Neural crest cell (in vitro differentiated cells): ENCODE data around the gene SPTBN2. TPM values are rescaled to one million over a fixed set of nuclear protein-coding genes. Genes with fewer than 3 reads are reported as not detected.

Experiments used
- DNase-seq: peaks from one replicate; pipeline ENCODE4 v3.0.0; 2021; ENCODE audit warnings: low read depth, mixed read lengths, low spot score
- H3K27ac Mint-ChIP-seq: one replicate; pipeline ENCODE4 v1.8.0; 2021; ENCODE audit warnings: mild to moderate bottlenecking, mixed read lengths; ENCODE audit not compliant: unreplicated experiment
- H3K27me3 Mint-ChIP-seq: 2 replicates; pipeline ENCODE4 v1.8.0; 2021; ENCODE audit warnings: low read depth, mild to moderate bottlenecking, mixed read lengths
- H3K36me3 Mint-ChIP-seq: 2 replicates; pipeline ENCODE4 v1.8.0; 2021; ENCODE audit warnings: low read depth, mild to moderate bottlenecking, mixed read lengths
- H3K4me1 Mint-ChIP-seq: 2 replicates; pipeline ENCODE4 v1.8.0; 2021; ENCODE audit warnings: mixed read lengths
- H3K4me3 Mint-ChIP-seq: one replicate; pipeline ENCODE4 v1.8.0; 2021; ENCODE audit warnings: mild to moderate bottlenecking, mixed read lengths
- H3K9me3 Mint-ChIP-seq: 2 replicates; pipeline ENCODE4 v1.8.0; 2021; ENCODE audit warnings: mixed read lengths
- CTCF ChIP-seq: fragments of 200-600 bp; sonication (generic); conservative IDR thresholded peaks from 2 replicates; pipeline ENCODE4 v1.5.0; 2021; ENCODE audit warnings: antibody characterized with exemption, mild to moderate bottlenecking
- total RNA-seq: library from RNA; stranded (reverse); gene quantifications from 2 replicates; pipeline ENCODE4 v1.2.1, GENCODE V29; 2021

The SPTBN2 gene
- total RNA-seq, 1 donor from 2014 or later: 43.6 TPM

GRCh38 chr11:66689661-66690590 is 39.1 kb downstream of the SPTBN2 start:
- Mint-ChIP-seq H3K27ac (no peak overlapping the region), H3K4me3 (no peak overlapping the region), H3K9me3 (no peaks in the 10 kb centered on the region), H3K4me1 (peaks cover 7% of the 10 kb centered on the region), H3K36me3 (no peaks in the 10 kb centered on the region), H3K27me3 (peaks cover 3% of the 10 kb centered on the region)
- no peak for DNase-seq
- no peak for TF ChIP-seq CTCF

- Mint-ChIP-seq H3K27me3 (no peaks in the 10 kb centered on the region), H3K4me3 (no peak overlapping the region), H3K4me1 (peaks cover 4% of the 10 kb centered on the region), H3K36me3 (no peaks in the 10 kb centered on the region), H3K9me3 (no peaks in the 10 kb centered on the region), H3K27ac (no peak overlapping the region)
- TF ChIP-seq CTCF: no peak
- no peak for DNase-seq
Measured at GRCh38 chr11:66688561-66689534, 40.2 kb downstream of the SPTBN2 start.

- H3K9me3 Mint-ChIP-seq: no peaks in the 10 kb centered on the region
- no peak overlapping the region for H3K27ac Mint-ChIP-seq
- peaks cover 4% of the 10 kb centered on the region for H3K4me1 Mint-ChIP-seq
- H3K27me3 Mint-ChIP-seq: no peaks in the 10 kb centered on the region
- no peak overlapping the region for H3K4me3 Mint-ChIP-seq
- DNase-seq: no peak
- TF ChIP-seq CTCF: no peak
- peaks cover 4% of the 10 kb centered on the region for H3K36me3 Mint-ChIP-seq
Measured at GRCh38 chr11:66687831-66688281, 41.2 kb downstream of the SPTBN2 start.

GRCh38 chr11:66686801-66687750 is 41.9 kb downstream of the SPTBN2 start:
- Mint-ChIP-seq H3K4me3 (no peak overlapping the region), H3K27me3 (no peaks in the 10 kb centered on the region), H3K27ac (peak overlapping the region; percentile 35), H3K36me3 (peaks cover 4% of the 10 kb centered on the region), H3K9me3 (no peaks in the 10 kb centered on the region), H3K4me1 (peaks cover 4% of the 10 kb centered on the region)
- TF ChIP-seq CTCF: no peak
- no peak for DNase-seq
